A549 (cell line): ENCODE measurements around the gene RAD51AP2.

Experiments
- CHD2 ChIP-seq: fragments of 150-350 bp; IDR thresholded peaks from 2 replicates; pipeline ENCODE4 v1.6.1; 2014; ENCODE audit warnings: low read length; ENCODE audit not compliant: partially characterized antibody
- EHMT2 ChIP-seq: fragments of 200-600 bp; sonication (generic); IDR thresholded peaks from 2 replicates; pipeline ENCODE4 v1.6.1; 2016; ENCODE audit warnings: antibody characterized with exemption, low read depth, mild to moderate bottlenecking, moderate library complexity
- EP300 ChIP-seq, 2 experiments: fragments of >200 bp; sonication (Bioruptor Twin); formaldehyde crosslinking; IDR thresholded peaks; 2 replicates in 1 of 2; 3 replicates in 1 of 2; pipeline ENCODE4 v1.6.1; 2016 to 2017
- FOSB ChIP-seq: fragments of 250-450 bp; sonication (Bioruptor Pico); IDR thresholded peaks from 2 replicates; pipeline ENCODE4 v1.5.0; 2020; ENCODE audit warnings: mild to moderate bottlenecking, moderate library complexity
- JUNB ChIP-seq: fragments of >200 bp; sonication (Bioruptor Twin); formaldehyde crosslinking; IDR thresholded peaks from 2 replicates; pipeline ENCODE4 v1.6.1; 2016
- POLR2A ChIP-seq: IDR thresholded peaks from 2 replicates; pipeline ENCODE4 v1.6.1; 2012; ENCODE audit warnings: mild to moderate bottlenecking, low read length
- POLR2AphosphoS2 ChIP-seq: conservative IDR thresholded peaks from 2 replicates; pipeline ENCODE4 v1.6.1; 2012; ENCODE audit warnings: low read length, improper control_type of control experiment, inconsistent platforms
- RARB ChIP-seq: fragments of 250-450 bp; sonication (Bioruptor Pico); IDR thresholded peaks from 2 replicates; pipeline ENCODE4 v1.8.0; 2021; ENCODE audit warnings: mild to moderate bottlenecking, moderate library complexity
- TFCP2L1 ChIP-seq: fragments of 250-450 bp; sonication (Bioruptor Pico); IDR thresholded peaks from 2 replicates; pipeline ENCODE4 v1.5.0; 2021; ENCODE audit warnings: mild to moderate bottlenecking
- ZC3H11A ChIP-seq: fragments of 450-650 bp; IDR thresholded peaks from 2 replicates; pipeline ENCODE4 v1.6.1; 2014; ENCODE audit warnings: antibody characterized with exemption, mild to moderate bottlenecking
- TF ChIP-seq, protein P1 (sequence below): fragments of 200-600 bp; sonication (generic); IDR thresholded peaks from 2 replicates; pipeline ENCODE4 v1.6.1; 2016; ENCODE audit warnings: antibody characterized with exemption, mild to moderate bottlenecking, moderate library complexity
- TF ChIP-seq, protein P2 (sequence below): fragments of >200 bp; sonication (Bioruptor Twin); formaldehyde crosslinking; IDR thresholded peaks from 3 replicates; pipeline ENCODE4 v1.5.1; 2016

DNA sequence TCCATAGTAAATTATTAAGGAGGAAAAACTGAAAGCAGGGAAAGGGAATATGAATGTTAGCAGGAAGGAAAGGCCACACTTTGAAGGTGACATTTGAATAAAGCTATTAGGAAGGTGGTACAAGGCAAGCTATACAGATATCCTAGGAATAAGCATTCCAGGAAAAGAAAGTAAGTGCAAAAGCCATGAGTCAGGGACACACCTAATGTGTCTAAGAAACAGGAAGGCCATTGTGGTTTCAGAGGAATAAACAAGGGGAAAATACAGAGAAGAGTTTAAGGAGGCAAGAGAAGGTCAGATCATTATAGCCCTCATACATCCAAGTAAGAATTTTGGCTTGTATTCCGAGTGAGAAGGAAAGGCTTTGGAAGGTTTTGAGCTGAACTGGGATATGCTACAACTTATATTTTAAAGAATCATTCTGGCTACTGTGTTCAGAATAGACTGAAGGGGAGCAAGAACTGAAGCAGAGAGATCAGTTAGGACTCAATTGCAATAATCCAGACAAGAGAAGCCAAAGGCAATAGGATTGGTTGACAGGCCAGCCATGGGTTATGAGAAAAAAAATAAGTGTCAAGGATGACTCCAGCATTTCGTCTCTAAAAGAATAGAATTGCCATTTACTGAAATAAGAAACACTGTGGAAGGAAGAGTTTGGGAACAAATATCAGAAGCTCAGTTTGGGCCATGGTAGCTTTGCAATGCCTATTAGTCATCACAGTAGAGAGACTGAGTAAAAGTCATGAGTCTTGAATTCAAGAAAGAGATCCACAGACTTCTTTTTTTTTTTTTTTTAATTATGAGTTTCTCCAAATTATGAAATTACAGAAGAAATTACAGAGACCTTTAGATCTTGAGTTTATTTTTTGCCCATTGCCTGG, 11.3 kb downstream of the RAD51AP2 start:
- TF ChIP-seq ZC3H11A: no peak
- TF ChIP-seq, protein P1, sequence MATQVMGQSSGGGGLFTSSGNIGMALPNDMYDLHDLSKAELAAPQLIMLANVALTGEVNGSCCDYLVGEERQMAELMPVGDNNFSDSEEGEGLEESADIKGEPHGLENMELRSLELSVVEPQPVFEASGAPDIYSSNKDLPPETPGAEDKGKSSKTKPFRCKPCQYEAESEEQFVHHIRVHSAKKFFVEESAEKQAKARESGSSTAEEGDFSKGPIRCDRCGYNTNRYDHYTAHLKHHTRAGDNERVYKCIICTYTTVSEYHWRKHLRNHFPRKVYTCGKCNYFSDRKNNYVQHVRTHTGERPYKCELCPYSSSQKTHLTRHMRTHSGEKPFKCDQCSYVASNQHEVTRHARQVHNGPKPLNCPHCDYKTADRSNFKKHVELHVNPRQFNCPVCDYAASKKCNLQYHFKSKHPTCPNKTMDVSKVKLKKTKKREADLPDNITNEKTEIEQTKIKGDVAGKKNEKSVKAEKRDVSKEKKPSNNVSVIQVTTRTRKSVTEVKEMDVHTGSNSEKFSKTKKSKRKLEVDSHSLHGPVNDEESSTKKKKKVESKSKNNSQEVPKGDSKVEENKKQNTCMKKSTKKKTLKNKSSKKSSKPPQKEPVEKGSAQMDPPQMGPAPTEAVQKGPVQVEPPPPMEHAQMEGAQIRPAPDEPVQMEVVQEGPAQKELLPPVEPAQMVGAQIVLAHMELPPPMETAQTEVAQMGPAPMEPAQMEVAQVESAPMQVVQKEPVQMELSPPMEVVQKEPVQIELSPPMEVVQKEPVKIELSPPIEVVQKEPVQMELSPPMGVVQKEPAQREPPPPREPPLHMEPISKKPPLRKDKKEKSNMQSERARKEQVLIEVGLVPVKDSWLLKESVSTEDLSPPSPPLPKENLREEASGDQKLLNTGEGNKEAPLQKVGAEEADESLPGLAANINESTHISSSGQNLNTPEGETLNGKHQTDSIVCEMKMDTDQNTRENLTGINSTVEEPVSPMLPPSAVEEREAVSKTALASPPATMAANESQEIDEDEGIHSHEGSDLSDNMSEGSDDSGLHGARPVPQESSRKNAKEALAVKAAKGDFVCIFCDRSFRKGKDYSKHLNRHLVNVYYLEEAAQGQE: no peak
- TF ChIP-seq EP300 (IDR thresholded peaks at IDR 0.05): no peak
- TF ChIP-seq RARB (CRISPR knock-in tag): no peak
- TF ChIP-seq CHD2: no peak
- TF ChIP-seq POLR2A: no peak
- no peak for TF ChIP-seq EHMT2
- TF ChIP-seq, protein P2, sequence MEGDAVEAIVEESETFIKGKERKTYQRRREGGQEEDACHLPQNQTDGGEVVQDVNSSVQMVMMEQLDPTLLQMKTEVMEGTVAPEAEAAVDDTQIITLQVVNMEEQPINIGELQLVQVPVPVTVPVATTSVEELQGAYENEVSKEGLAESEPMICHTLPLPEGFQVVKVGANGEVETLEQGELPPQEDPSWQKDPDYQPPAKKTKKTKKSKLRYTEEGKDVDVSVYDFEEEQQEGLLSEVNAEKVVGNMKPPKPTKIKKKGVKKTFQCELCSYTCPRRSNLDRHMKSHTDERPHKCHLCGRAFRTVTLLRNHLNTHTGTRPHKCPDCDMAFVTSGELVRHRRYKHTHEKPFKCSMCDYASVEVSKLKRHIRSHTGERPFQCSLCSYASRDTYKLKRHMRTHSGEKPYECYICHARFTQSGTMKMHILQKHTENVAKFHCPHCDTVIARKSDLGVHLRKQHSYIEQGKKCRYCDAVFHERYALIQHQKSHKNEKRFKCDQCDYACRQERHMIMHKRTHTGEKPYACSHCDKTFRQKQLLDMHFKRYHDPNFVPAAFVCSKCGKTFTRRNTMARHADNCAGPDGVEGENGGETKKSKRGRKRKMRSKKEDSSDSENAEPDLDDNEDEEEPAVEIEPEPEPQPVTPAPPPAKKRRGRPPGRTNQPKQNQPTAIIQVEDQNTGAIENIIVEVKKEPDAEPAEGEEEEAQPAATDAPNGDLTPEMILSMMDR: no peak
- TF ChIP-seq JUNB: no peak
- TF ChIP-seq POLR2AphosphoS2: no peak
- no peak for TF ChIP-seq FOSB (CRISPR knock-in tag)
- no peak for TF ChIP-seq TFCP2L1 (CRISPR knock-in tag)
